Stimulated activated CD4-positive, alpha-beta T cell treated with anti-CD3 and anti-CD28 coated beads, Interleukin-4, amount 100 ng/mL, for 48 hours (primary cell): Measurements from ENCODE around the gene MIS12.

Source experiments
- DNase-seq, 2 donors: peaks; one replicate each; pipeline ENCODE4 v3.0.0-alpha.2; 2020; ENCODE audit warnings: low read depth in 2 of 2

Gene MIS12

GRCh38 chr17:5535436-5535835 is 49.1 kb downstream of the MIS12 start:
- DNase-seq = no peak

DNA sequence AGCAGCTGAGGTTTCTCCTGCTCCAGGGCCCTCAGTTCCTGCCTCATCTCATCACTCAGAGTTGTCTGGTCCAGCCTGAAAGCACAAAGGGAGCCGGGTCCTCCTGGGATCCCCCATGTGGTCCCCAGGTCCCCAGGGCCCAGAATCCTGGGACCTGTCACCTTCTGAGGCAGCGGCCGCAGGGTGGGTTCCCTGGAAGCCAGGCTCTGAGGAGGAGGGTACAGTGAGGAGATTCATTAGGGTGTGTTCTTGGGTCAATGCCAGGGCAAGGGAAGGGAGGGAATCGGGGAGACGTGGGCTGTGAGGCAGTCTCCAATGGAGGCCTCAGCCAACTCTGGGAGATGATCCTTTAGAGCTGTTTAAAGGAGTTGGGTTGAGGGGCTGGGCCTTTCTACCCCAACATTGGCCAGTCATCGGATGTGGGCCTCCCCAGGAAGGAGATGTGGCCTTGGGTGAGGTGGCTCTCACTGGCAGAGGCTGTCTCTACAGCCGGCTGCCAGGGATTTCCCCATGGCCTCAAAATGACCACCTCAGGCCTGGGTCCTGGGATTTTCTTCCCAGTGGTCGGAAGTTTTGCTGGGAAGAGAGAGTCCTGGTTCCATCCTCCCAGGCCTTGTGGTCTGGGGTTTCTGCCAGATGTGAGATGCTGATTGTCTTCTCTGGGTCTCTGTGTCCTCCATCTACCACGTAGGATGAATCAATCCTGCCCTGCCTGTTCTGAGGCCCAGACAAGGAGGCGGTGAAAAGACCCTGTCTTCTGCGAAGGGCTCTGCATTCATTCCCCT is 50.7 kb downstream of the MIS12 start:
- no peak for DNase-seq

DNA sequence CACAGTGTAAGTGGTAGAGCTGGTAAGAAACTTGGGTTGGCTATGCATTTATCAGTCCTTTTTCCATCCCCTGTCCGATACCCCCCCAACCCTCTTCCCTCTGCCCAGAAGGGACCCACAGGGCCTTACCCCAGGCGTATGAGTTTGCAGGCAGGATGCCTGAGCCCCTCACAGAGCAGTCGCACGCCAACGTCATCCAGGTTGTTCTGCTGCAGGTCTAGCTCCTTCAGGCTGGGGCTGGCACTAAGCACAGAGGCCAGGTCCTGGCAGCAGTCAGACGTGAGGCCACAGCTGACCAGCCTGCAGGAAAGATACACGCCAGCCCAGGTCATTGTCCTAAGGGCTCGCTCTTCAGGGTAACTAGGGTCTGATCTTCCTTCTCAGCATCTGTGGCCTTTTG is 52.9 kb downstream of the MIS12 start:
- DNase-seq = no peak

DNA sequence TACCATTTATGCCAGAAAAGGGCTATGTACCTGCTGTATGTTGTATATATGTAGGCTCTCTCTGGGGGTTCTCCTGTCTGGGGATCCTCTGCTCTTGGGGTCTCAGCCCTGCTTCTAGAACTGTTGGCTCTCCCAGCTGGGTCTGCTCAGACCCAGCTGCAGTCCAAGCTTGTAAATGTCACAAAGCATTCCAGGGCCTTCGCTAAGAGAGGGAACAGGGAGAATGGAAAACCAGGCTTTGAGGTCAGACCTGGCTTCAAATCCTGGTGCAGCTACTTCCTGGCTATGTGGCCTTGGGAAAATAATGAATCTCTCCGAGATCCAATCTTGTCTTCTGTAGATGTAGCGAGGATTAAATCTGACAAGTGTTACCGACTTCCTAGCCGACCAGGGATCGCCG is 54.0 kb downstream of the MIS12 start:
- DNase-seq = no peak
